Progenitor cell of endocrine pancreas (in vitro differentiated cells): ENCODE measurements around the gene ITPR2. TPM values are rescaled to one million over a fixed set of nuclear protein-coding genes. Genes with fewer than 3 reads are reported as not detected.

Experiments
- DNase-seq: peaks from one replicate; pipeline ENCODE4 v3.0.0; 2021; ENCODE audit warnings: low spot score; ENCODE audit not compliant: unreplicated experiment
- H3K27ac Mint-ChIP-seq: 2 replicates; pipeline ENCODE4 v1.8.0; 2021; ENCODE audit warnings: mild to moderate bottlenecking, moderate library complexity, mixed read lengths
- H3K27me3 Mint-ChIP-seq: 2 replicates; pipeline ENCODE4 v1.8.0; 2021; ENCODE audit warnings: mixed read lengths
- H3K36me3 Mint-ChIP-seq: 2 replicates; pipeline ENCODE4 v1.8.0; 2022; ENCODE audit warnings: mixed read lengths; ENCODE audit not compliant: insufficient read depth
- H3K4me1 Mint-ChIP-seq: 2 replicates; pipeline ENCODE4 v1.8.0; 2021; ENCODE audit warnings: low read depth, mixed read lengths
- H3K4me3 Mint-ChIP-seq: 2 replicates; pipeline ENCODE4 v1.8.0; 2021; ENCODE audit warnings: low read depth, mild to moderate bottlenecking, moderate library complexity, mixed read lengths
- H3K9me3 Mint-ChIP-seq: 2 replicates; pipeline ENCODE4 v1.8.0; 2021; ENCODE audit warnings: low read depth, mixed read lengths
- CTCF ChIP-seq: fragments of 200-600 bp; sonication (generic); IDR thresholded peaks from one replicate; pipeline ENCODE4 v1.5.0; 2021; ENCODE audit warnings: antibody characterized with exemption, mild to moderate bottlenecking; ENCODE audit not compliant: unreplicated experiment
- total RNA-seq: library from RNA; stranded (reverse); gene quantifications from 2 replicates; pipeline ENCODE4 v1.2.1, GENCODE V29; 2021

ITPR2 gene
- total RNA-seq, 1 donor from 2014 or later, result 72.4 TPM

- no peak for TF ChIP-seq CTCF
- DNase-seq, result no peak
- Mint-ChIP-seq H3K36me3 (peaks cover 7% of the 10 kb centered on the region), H3K4me1 (no peaks in the 10 kb centered on the region), H3K27me3 (no peaks in the 10 kb centered on the region), H3K9me3 (no peaks in the 10 kb centered on the region), H3K27ac (no peak overlapping the region), H3K4me3 (no peak overlapping the region)
These were observed 277.9 kb downstream of the ITPR2 start for GRCh38 chr12:26555139-26555538.

GRCh38 chr12:26554332-26554731, 278.7 kb downstream of the ITPR2 start:
- no peak for DNase-seq
- peaks cover 7% of the 10 kb centered on the region for H3K36me3 Mint-ChIP-seq

GRCh38 chr12:26551385-26551784, 281.6 kb downstream of the ITPR2 start:
- H3K9me3 Mint-ChIP-seq, result no peaks in the 10 kb centered on the region
- TF ChIP-seq CTCF, result no peak
- peak overlapping the region; percentile 3 for H3K27ac Mint-ChIP-seq
- peaks cover 7% of the 10 kb centered on the region for H3K36me3 Mint-ChIP-seq
- no peaks in the 10 kb centered on the region for H3K4me1 Mint-ChIP-seq
- no peak overlapping the region for H3K4me3 Mint-ChIP-seq
- no peak for DNase-seq
- no peaks in the 10 kb centered on the region for H3K27me3 Mint-ChIP-seq

More at GRCh38 chr12:26554332-26554731, 278.7 kb downstream of the ITPR2 start:
- H3K4me1 Mint-ChIP-seq, result no peaks in the 10 kb centered on the region
- no peaks in the 10 kb centered on the region for H3K9me3 Mint-ChIP-seq
- TF ChIP-seq CTCF, result no peak
- no peak overlapping the region for H3K4me3 Mint-ChIP-seq
- H3K27me3 Mint-ChIP-seq, result no peaks in the 10 kb centered on the region
- no peak overlapping the region for H3K27ac Mint-ChIP-seq

GRCh38 chr12:26548227-26548626, 284.8 kb downstream of the ITPR2 start:
- TF ChIP-seq CTCF, result no peak
- Mint-ChIP-seq H3K27ac (no peak overlapping the region), H3K4me3 (no peak overlapping the region), H3K9me3 (peaks cover 8% of the 10 kb centered on the region), H3K4me1 (no peaks in the 10 kb centered on the region), H3K27me3 (no peaks in the 10 kb centered on the region), H3K36me3 (peaks cover 10% of the 10 kb centered on the region)
- no peak for DNase-seq

GRCh38 chr12:26546535-26547314, 286.3 kb downstream of the ITPR2 start:
- DNase-seq, result no peak
- Mint-ChIP-seq H3K27me3 (no peaks in the 10 kb centered on the region), H3K36me3 (peaks cover 10% of the 10 kb centered on the region), H3K9me3 (peaks cover 8% of the 10 kb centered on the region), H3K4me3 (no peak overlapping the region), H3K27ac (no peak overlapping the region), H3K4me1 (no peaks in the 10 kb centered on the region)
- TF ChIP-seq CTCF, result no peak
